ENCODE measurements around the gene SUGCT.

The SUGCT gene

DNA sequence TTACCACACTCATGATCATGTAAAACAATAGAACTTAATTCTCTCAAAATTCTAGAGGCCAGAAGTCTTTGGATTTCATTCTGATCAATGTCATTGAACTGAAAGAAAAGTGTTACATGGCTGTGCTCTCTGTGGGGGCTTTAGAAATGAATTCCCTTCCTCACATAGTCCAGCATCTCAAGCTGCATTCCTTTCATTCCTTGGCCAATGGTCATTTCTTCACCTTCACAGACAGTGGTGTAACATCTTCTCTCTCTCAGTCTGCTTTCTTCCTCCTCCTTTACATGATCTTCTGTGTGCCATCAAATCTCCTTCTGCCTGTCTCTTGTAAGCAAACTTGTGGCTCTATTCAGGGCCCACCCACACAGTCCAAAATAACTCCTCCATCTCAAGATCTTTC, 735.3 kb downstream of the SUGCT start:
- DNase-seq (ENCODE audit: low read depth in 2 of 2): no peak

DNA sequence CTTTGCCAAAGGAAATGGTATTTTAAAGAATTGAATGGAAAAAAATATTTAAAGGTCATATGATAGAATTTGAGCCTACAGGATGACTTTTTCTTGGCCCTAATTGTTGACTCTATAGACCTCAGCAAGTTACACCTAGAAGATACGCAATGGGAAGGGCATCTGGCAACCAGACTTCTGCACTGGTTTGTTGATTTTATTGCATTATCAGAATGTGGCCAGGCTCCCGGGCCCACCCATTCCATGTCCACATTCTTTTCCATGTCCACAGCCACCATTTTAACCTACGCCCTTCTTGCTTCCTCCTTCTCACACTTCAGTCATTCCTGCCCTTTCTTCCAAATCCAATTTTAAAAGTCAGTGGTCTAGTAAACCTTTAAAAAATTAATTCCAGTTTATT, 738.4 kb downstream of the SUGCT start:
- DNase-seq (ENCODE audit: low read depth in 2 of 2): no peak

DNA sequence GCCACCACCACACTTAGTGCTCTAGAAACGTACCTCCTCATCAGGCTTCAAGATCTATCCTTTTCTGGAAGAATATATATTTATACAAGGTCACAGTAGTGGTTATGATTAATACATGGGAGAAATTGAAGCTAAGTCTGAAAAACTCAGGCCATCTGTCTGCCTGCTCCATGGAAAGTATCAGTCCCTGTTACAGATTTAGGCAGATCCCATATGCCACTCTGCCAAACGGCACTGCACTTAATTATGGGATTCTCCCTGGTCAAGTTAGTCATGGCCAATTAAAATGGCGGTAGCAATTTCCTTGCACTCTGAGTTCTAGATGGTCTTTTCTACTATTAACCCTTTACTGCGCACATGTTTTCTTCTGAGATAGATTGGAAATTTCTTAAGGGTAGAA, 740.0 kb downstream of the SUGCT start:
- no peak for DNase-seq (ENCODE audit: low read depth in 2 of 2)

DNA sequence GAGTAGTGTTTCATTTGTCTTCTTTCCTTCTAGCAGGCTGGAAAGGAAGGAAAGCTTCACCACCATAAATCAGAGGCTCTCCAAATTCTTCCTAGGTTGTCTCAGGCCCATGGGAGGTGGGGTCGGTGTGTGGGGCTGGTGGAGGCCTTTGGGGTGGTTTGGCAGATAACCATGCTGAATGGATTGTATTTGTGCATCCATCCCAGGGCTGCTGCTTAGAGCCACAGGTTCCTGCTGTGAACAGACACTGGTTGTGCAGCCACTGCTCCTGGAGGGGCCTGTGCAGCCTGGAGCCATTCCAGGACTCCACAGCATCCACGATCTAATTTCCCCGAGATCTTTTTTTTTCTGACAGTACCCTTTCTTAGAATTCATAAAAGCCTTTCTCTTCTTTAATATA, 741.8 kb downstream of the SUGCT start:
- no peak for DNase-seq (ENCODE audit: low read depth in 2 of 2)

DNA sequence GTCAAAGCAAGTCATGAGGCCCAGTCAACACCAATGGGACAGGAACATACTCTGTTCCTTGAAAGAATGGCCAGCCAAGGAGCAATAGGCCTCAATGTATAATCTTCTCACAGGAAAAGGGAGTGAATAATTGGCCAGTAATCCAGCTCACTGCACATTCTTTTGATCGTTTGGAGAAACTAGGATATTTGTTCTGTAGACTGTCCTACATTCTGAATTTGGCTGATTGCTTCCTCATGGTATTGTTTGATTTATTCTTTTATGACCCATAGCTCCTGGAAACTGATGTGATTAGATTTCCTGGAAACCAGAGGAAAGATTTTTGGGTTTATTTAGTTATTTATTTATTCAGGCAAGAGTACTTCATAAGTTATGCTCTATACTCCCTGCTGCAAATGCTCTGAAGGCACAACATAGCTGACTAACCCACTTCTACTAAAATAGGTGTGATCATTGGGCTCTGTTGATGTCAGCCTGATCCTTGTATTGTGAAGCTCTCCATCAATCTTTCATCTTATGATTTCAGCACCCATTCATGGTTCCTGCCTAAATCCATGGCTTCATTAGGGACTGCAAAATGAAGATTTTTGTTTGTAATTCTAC, 745.2 kb downstream of the SUGCT start:
- no peak for DNase-seq (ENCODE audit: low read depth in 2 of 2)

DNA sequence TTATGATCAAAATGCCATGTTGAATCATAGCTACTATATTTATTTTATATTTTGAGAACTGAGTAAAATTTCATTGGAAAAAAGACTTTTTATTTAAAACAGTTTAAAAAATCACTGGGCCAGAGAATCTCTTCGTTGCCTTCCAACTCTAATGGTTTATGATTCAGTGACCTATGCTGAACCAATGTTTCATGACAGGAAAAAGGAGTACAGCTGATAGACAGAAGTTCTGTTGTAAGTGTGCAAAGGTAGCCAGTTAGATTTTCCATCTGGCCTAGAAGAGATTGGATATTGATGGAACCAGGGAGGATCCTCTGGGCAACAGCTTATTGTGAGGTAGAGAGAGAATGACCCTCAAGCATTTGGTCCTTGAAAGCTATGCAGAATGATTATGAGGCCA, 745.8 kb downstream of the SUGCT start:
- no peak for DNase-seq (ENCODE audit: low read depth in 2 of 2)

DNA sequence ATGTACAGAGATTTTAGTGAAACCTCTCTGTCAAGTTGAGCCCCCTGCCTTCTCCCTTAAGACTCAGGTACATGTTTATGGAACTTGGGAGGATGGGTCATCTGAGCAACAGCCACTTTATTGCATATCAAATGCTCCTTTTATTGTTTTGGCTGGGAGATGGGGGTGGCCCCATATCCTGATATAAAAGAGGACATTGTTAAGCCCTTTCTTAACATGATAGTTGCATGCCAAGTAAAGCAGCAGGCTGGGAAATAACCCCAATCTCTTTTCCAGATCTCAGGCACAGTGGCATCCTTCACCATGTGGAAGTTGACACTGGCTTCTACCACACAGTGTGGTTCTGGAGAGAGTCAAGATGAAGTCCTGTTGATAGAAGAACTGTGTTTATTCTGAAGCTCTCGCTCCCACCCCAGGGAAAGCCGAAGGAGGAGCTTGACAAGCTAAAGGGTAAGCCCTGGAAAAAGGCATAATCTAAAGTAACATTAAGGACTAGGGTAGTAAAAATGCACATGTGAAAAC, 746.7 kb downstream of the SUGCT start:
- DNase-seq (ENCODE audit: low read depth in 2 of 2): no peak

DNA sequence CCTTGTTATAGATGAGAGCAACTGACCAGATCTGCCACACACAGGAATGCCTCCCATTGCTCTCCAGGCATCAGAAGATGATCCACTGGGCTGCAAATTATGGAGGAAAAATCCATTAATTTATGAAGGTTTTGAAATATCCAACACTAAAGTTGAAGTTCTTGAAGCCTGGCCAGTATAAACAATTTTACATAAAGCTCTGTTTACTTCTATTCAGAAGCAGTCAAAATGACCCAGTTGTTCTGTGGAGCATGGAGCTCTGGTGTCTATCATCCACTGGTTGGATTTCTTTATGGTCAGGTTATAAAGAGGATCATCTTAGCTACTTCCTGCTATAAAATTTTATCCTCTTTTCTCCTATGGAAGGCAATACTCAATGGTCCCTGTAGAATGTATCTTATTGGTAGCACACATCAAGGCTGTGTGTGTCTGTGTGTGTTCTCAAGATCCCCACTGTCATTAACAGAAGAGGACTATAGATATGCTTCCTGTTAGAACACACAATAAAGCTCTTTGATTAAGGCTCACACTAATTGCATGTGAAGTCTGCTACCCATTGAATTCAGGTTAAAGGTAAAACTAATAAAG, 747.4 kb downstream of the SUGCT start:
- DNase-seq (ENCODE audit: low read depth in 2 of 2): no peak

DNA sequence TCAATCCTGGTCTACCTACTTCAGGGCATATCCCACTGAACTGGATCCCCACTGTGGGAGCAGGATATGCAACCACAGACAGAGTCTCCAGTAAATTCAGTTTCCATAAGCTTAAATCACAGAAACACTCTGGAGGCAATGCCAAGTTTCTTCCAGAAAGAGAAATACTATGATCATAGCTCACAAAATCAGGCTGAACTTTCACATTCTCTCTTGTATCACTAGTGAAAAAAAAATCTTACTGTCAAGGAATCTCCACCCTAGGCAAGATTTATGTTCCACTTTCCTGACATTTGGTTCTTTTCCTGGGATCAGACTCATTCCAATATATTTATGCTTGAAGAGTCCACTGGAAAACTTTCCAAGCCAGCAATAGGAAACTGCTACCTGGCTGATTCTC, 749.0 kb downstream of the SUGCT start:
- no peak for DNase-seq (ENCODE audit: low read depth in 2 of 2)

DNA sequence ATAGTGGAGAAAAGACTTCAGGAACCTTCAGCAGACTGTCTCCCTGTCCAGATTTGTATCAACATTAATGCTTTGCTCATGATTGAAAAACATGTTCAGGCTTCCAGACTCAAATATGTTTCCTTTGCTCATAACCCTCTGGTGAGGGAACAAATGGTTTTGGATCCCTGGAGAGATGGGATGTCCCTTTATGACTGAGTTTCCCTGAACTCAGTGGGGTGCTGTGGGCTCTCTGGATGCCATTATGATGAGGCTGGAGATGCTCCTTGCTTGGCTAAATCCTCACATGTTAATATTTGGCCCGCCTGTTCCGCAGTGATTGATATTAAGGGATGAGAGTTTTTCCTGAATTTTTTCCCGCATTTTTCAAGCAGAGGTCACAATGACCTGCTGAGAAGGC, 749.4 kb downstream of the SUGCT start:
- DNase-seq (ENCODE audit: low read depth in 2 of 2): no peak

DNA sequence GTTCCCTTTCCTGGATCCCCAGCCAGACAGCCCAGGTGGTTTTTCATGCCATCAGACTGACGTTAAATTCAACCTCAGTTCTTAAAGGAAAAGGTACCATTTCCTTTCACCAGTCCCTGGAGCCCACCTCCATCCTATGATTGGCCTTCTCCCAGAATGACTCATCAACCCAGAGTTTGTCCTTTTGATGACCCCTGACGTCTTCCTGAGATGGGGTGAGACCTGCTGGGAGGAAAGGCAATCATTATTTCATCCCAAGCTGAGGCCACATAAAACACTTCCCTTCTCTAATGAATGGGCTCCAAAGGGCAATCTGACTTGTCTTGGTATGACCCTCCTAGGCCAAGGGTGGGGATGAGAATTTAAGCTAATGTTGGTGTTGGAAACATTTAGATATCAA, 750.7 kb downstream of the SUGCT start:
- no peak for DNase-seq (ENCODE audit: low read depth in 2 of 2)

DNA sequence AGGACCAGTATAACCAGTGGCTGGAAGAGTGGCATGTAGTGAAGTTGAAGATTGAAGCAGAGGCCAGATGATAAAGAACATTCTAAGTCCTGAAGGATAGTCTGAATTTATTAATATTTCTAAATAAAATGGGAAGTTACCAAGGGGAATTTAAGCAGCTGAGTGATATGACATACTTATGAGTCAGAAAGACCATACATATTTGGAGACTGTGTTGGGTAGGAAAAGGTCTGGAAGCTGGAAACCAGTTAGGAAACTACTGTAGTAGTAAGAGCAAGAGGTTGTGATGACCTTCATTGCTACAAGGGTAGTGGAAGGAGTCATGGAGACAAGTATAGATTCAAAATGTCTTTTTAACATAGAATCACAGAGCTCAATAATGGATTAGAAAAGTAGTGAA, 752.3 kb downstream of the SUGCT start:
- DNase-seq (ENCODE audit: low read depth in 2 of 2): no peak

DNA sequence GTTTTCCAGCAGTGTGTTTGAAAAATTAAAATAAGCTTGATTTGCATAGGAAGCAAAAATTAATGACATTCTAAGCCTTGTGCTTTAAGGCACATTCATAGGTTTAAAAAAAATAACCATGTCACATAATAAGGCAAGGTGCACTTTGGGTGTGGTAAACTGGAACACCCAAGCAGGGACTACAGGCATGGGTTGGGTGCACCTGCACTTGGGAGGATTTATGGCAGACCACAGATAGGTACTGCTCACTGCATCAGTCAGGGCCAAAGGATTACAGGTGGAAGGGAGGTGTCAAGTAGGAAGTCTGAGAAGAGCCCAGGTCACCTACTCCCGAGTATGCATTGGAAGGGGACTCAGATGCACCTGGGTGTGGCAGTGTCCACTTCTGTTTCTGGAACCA, 753.7 kb downstream of the SUGCT start:
- DNase-seq (ENCODE audit: low read depth in 2 of 2): no peak

DNA sequence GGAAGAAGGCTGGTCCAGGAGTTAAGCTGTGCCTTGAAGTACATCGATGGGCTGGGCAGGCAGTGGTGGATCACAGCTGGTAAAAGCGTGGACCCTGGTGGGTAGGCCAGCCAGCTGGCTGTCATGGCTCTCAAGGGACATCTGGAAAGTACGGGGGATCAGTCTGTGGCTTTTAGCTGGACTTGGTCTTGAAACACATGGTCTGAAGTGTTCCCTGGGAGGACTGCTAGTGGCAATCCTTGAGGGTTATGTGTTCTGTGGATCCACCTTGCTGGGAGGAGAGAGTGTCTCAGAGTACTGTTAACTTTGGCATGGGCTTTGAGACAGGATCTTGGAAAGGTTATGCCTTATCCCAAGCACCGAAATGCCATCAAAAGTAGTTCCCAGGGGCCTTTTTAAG, 754.3 kb downstream of the SUGCT start:
- no peak for DNase-seq (ENCODE audit: low read depth in 2 of 2)

DNA sequence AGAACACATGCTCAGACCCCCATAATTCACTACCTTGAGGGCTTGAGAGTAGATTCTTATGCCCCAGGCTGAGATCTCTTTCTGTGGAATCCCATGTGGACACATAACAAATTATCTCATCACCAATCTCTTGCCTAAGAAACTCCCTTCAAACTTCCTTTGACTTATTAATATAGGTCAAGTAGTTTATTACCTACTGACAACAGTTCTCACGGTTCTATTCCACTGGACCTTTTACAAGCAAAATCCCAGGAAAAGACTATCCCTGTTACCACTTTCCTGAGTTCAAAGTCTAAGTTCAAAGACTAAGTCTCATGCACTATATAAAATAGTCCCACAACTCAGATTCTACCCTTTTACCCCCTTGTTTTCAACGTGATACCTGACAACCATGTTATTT, 754.7 kb downstream of the SUGCT start:
- no peak for DNase-seq (ENCODE audit: low read depth in 2 of 2)

DNA sequence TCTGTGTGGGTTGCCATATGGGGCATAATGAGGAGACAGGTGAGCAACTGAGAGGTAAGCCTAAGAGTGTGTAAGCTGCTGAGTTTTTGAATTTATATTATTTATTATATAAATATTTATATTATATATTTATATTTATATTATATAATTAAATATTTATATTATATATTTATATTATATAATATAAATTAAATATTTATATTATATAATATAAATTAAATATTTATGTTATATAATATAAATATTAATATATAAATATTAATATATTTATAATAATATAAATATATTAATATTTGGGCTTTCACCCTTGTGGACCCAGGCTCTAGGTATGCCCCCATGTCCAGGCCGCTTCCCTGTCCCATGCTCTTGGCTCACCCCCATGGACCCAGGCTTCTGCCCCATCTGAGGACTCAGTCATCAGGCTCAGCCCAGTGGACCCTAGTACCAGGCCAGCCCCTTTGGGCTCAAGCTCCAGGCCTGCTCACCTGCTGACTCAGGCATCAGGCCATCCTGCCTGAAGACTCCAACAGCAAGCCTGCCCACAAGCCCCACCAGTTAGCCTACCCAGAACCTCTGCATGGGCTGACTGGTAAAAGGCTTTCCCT, 755.4 kb downstream of the SUGCT start:
- no peak for DNase-seq (ENCODE audit: low read depth in 2 of 2)

DNA sequence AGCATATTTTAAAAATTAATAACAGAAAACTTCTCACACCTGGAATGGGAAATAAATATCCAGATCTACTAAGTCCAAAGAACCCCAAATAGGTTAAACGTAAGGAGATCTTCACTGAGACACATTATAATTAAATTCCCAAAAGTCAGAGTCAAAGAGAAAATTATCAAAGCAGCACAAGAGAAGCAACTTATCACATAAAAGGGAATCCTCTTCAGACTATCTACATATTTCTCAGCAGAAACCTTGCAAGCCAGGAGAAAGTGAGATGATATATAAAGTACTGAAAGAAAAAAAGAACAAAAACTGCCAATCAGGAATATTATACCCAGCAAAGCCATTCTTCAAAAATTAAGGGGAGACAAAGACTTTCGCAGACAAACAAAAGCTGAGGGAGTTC, 756.4 kb downstream of the SUGCT start:
- DNase-seq (ENCODE audit: low read depth in 2 of 2): no peak

DNA sequence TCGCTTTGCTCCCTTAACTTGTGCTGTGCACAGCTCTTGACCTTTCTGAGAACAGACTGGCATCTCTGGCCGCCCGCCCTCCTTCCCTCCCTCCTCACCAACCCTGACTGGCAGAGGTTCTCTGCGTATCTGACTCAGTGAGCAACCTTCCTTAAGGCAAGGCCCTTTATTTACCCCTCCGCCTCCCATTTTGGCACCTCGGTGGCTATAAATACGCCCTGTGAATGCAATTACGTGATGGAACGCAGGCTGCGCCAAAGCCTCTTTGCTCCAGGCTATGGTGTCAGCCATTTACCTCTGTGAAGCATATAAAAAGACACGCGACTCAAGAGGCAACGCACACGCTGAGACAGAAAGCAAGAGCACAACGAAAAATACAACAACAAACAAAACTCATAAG, 764.3 kb downstream of the SUGCT start:
- DNase-seq (ENCODE audit: low read depth in 2 of 2): no peak

DNA sequence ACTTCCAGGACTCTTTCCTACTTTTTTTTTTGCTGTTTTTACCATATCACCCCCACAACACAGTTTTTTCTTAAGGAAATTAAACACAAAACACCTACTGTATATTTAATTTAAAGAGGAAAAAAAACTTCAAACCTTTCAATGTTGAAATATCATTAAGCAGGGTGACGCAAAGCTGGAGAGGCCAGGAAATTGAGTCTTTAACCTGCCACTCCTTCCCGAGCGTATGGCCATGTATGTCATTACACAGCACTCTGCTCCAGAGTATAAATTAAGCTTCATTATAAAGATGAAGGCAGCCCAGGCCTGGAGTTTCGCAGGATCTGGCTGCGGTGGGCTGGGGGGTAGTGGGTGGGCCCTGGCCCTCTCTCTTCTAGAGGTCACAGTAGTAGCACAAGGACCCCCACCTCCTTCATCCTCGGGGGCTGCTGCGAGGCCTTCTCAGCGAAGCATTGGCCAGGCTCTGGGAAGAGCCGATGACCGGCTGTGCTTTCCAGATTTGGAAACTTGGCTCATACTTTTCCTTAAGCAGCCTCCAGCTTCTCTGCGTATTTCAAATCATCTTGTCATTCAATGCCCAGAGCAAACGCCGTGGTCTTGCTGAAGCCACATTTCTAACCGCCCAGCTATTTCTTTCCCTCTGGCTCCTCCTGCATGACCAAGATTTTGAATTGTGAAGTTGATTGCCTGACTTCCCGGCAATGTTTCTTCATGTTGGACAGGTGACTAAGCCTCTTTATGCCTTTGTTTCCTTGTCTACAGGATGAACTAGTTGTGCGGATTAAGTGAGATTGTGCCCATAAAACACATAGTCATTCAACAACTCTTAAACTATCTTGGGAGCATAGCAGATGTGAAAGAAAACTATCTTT, 765.1 kb downstream of the SUGCT start:
- no peak for DNase-seq (ENCODE audit: low read depth in 2 of 2)

DNA sequence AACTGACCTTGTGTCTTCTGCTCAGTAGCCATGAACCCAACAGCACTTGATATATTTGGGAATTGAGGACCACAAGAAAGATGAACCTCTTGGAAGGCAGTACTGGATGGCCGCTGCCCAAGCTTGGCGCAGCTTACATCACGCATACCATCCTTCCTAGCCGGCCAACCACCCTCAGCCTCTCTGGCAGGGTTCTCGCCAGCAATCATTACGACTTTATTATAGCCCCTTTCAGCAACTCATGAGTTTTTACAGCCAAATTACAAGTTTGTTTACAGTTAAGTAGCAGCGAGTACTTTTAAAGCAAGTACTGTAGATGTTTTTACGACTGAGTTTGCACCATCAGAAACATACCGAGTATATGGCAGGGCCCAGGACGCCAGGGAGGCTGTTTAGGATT, 769.1 kb downstream of the SUGCT start:
- DNase-seq (ENCODE audit: low read depth in 2 of 2): no peak

DNA sequence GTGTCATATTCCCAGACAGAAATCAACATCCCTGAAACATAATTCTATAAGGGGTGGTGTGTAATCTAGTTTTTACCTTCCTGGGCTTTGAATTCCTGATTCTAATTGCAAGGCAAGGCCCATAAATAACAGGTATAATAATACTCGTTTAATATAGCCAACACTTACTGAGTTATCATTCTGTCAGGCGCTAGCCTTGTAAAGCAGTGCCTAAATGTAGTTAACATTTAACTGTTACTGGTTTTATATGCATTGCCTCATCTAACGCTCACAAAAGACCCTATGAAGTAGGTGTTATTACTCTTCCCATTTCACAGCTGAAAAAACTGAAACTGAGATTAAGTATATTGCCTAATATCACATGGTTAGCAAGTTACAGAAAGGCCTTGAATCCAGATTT, 772.5 kb downstream of the SUGCT start:
- DNase-seq (ENCODE audit: low read depth in 2 of 2): no peak

DNA sequence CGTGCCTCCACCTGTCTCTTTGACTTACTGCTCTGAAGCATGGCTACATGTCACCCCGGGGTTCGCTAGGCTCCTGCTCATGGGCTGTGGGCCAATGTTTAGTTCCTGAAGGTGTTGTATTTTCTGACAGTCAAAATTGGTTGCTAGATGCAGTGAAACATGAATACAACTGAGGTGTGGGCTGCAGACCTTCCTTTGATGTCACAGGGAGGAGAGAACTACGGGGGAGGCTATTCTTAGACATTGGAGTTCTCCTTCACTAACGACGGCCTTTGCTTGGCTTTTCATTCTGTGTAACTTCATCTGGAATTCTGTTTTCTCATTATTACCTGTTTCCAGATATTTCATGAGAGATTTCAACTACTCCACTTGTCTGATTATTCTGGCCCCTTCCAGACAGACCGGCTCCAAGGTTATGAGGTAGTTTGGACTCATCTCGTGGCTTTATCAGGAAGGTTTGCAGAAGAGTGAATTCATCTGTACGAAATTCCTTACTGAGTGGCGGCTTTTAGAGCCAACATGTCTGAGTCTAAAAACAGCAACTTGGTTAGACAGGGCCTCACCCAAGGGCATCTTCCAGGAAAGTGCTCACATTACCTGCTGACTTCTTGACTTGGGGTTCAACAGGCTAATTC, 774.7 kb downstream of the SUGCT start:
- no peak for DNase-seq (ENCODE audit: low read depth in 2 of 2)
